T-helper 2 cell (primary cell): ENCODE data around the gene UNC13B.
"Not testable (repeated sequence)": the region's sequence is repeated elsewhere in the genome, so short reads cannot be mapped to it uniquely, and the experiment has no call there.

Source experiments
- DNase-seq, 5 experiments: peaks; one replicate each; pipeline versions ENCODE4 v3.0.0 to v3.0.0-alpha.2; 2012 to 2022
- total RNA-seq, 2 donors: gene quantifications; one replicate each; lab custom pipeline; 2026; lab: John Stamatoyannopoulos, UW

The UNC13B gene
- 1.1 to 1.6 reads per million in 2 donors for total RNA-seq

GRCh38 chr9:35161713-35162604 lies at the start of gene UNC13B:
TSS of gene UNC13B (plus strand) at chr9:35162009. CDS start at chr9:35162284, 275 bp downstream.
- DNase-seq = peak; percentile 43 to 74 (median 55)

- DNase-seq = no peak
Measured at GRCh38 chr9:35112257-35113020, 49.4 kb upstream of the UNC13B start.

GRCh38 chr9:35114113-35114839 lies 47.5 kb upstream of the UNC13B start:
- peak; percentile 31 to 87 (median 54) for DNase-seq

- peak in 1 of 5 experiments; percentile 64 for DNase-seq
Measured at GRCh38 chr9:35114840-35115628, 46.8 kb upstream of the UNC13B start.

- peak; percentile 86 to 97 (median 91) for DNase-seq
Measured at GRCh38 chr9:35115680-35116538, 45.9 kb upstream of the UNC13B start, which contains the start of gene ATOSB. TSS of gene ATOSB (minus strand) at chr9:35115862. CDS start at chr9:35108274, 7,588 bp downstream.

- DNase-seq = no peak
Measured at GRCh38 chr9:35116539-35116897, 45.3 kb upstream of the UNC13B start.

- peak; percentile 53 to 90 (median 77) for DNase-seq
Measured at GRCh38 chr9:35116898-35117551, 44.8 kb upstream of the UNC13B start.

- no peak for DNase-seq
Measured at GRCh38 chr9:35134920-35135319, 26.9 kb upstream of the UNC13B start.

- DNase-seq = no peak
Measured at GRCh38 chr9:35135988-35136387, 25.8 kb upstream of the UNC13B start.

GRCh38 chr9:35136866-35137265 lies 24.9 kb upstream of the UNC13B start:
- DNase-seq = no peak

- no peak for DNase-seq
Measured at GRCh38 chr9:35140093-35140492, 21.7 kb upstream of the UNC13B start.

GRCh38 chr9:35142037-35142436 lies 19.8 kb upstream of the UNC13B start:
- no peak for DNase-seq

- not testable (repeated sequence) for DNase-seq
Measured at GRCh38 chr9:35147941-35148563, 13.8 kb upstream of the UNC13B start.

- DNase-seq = no peak
Measured at GRCh38 chr9:35152926-35153325, 8.9 kb upstream of the UNC13B start.

GRCh38 chr9:35156781-35157180 lies 5.0 kb upstream of the UNC13B start:
- no peak for DNase-seq

GRCh38 chr9:35157836-35158235 lies 4.0 kb upstream of the UNC13B start:
- not testable (repeated sequence) for DNase-seq

- no peak for DNase-seq
Measured at GRCh38 chr9:35158501-35159280, 3.1 kb upstream of the UNC13B start.

- no peak for DNase-seq
Measured at GRCh38 chr9:35162605-35163315, 951 bp downstream of the UNC13B start.
